Bronchial epithelial cell (primary cell): ENCODE measurements around the gene MRPS25. TPM values are rescaled to one million over a fixed set of nuclear protein-coding genes. Genes with fewer than 3 reads are reported as not detected.

Source experiments
- DNase-seq: peaks from one replicate; pipeline ENCODE4 v3.0.0-alpha.2; 2010; ENCODE audit warnings: low read depth
- FAIRE-seq: peaks from 2 replicates; lab custom pipeline; 2011; peaks lifted over from hg19 to GRCh38; lab: Jason Lieb, UNC
- H3K27me3 ChIP-seq: 2 replicates; pipeline ENCODE4 v1.5.1; 2011; ENCODE audit warnings: low read length; ENCODE audit not compliant: control insufficient read depth, insufficient read depth
- H3K36me3 ChIP-seq: 2 replicates; pipeline ENCODE4 v1.5.1; 2011; ENCODE audit warnings: low read length; ENCODE audit not compliant: control insufficient read depth, insufficient read depth
- H3K4me3 ChIP-seq: 2 replicates; pipeline ENCODE4 v1.5.1; 2011; ENCODE audit warnings: mild to moderate bottlenecking, low read depth, low read length, control low read depth
- total RNA-seq: library from RNA; depleted of rRNA; stranded (reverse); fragments of >200 nt; gene quantifications from 2 replicates; pipeline ENCODE4 v1.2.1, GENCODE V29; 2014
- TF ChIP-seq, protein P1 (sequence below): IDR thresholded peaks from 2 replicates; pipeline ENCODE4 v1.5.1; 2011; ENCODE audit warnings: mild to moderate bottlenecking, moderate library complexity, low read length, control low read depth, inconsistent platforms; ENCODE audit not compliant: insufficient read depth, severe bottlenecking

Gene MRPS25
- total RNA-seq, 1 donor from 2014 or later = 11.1 TPM

DNA sequence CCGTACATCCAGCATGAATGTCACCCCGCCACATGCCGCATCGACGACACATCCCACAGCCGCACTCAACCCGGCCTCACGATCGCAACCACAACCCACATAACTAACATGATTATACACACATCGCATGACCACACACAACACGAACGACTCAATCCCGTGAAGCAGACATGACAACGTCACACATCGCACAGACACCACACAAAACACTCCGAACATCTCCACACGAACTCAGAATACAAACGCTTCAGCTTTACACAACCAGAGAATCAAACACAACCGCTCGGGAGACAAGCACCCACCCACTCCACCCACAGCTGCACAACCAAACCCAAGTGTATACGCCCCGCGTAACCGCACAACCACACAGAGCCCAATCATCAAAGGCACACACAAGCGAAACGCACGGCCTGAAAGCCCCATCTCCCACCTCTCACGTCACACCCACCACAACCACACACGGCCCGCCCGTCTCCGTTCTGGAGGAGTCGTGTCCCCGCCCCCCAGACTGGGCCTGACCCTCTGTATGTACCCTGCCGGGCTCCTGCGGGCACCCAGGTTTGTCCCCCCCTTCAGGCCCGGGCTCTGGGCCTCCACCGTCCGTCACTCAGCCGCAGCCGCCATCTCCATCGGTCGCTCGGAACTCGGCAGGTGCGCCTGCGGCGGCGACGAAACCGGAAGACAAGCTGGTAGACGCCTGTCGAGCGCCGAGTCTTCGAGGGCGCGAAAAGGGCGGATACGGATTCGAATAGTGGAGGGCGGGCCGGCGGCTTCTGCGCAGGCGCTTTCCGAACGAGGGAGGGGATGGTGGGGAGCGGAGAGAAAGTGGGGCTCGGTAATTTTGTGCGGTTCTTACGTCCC lies 33.6 kb upstream of the MRPS25 start, which contains the start of gene RBSN:
Gene RBSN, minus strand, starts transcription at position 646 of the 861 bp plus-strand sequence. CDS start 3,028 bp downstream, outside the sequence.
- DNase-seq (peak; percentile 83), FAIRE-seq (no peak)
- H3K4me3 ChIP-seq = peak within 1 kb of the TSS; percentile 89
- H3K27me3 ChIP-seq = no peaks in the 10 kb centered on the region
- TF ChIP-seq, protein P1, sequence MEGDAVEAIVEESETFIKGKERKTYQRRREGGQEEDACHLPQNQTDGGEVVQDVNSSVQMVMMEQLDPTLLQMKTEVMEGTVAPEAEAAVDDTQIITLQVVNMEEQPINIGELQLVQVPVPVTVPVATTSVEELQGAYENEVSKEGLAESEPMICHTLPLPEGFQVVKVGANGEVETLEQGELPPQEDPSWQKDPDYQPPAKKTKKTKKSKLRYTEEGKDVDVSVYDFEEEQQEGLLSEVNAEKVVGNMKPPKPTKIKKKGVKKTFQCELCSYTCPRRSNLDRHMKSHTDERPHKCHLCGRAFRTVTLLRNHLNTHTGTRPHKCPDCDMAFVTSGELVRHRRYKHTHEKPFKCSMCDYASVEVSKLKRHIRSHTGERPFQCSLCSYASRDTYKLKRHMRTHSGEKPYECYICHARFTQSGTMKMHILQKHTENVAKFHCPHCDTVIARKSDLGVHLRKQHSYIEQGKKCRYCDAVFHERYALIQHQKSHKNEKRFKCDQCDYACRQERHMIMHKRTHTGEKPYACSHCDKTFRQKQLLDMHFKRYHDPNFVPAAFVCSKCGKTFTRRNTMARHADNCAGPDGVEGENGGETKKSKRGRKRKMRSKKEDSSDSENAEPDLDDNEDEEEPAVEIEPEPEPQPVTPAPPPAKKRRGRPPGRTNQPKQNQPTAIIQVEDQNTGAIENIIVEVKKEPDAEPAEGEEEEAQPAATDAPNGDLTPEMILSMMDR = no peak
- H3K36me3 ChIP-seq = peaks cover 11% of the 10 kb centered on the region

DNA sequence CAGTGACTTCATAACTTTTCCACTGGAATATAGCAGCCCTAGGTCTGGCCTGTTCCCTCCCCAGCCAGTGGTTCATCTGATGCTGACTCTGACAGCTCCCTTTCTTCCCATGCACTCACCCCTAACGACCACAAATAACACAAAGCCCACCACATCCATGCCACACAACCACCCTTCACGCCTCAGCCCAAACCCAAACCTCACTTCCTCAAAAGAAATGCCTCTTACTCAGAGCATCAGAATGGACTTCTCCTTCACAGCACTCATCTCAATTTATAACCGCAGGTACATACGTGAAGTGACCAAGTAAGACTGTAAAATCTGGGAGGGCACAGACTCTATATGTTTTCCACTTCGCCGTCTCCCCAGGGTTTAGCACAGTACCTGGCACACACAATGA lies 32.8 kb upstream of the MRPS25 start:
- Histone ChIP-seq H3K4me3 (peak overlapping the region; percentile 89), H3K27me3 (no peaks in the 10 kb centered on the region), H3K36me3 (peaks cover 12% of the 10 kb centered on the region)
- peak; percentile 32 for DNase-seq
- TF ChIP-seq, protein P1 = no peak
- no peak for FAIRE-seq

DNA sequence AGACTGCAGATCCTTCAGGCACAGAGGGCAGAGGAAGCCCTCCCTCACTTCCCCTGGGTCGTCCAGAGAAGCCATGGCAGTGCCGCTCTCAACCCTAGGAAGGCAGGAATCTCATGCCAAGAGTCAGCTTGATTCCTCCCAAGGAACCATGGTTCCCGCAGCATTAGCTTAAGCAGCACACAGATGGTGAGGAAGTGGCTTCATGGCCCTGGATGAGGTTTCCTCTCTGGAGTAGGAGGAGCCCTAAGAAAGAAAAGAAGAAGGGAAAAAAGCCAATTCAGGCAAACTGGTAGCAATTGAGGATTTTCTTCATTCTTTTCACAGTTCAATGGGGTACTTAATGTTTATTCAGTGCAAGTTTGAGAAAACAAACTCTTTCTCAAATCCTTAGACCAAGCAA lies 30.9 kb upstream of the MRPS25 start:
- no peak for FAIRE-seq
- Histone ChIP-seq H3K27me3 (no peaks in the 10 kb centered on the region), H3K36me3 (peaks cover 14% of the 10 kb centered on the region), H3K4me3 (no peak overlapping the region)
- DNase-seq = no peak
- TF ChIP-seq, protein P1 = no peak

DNA sequence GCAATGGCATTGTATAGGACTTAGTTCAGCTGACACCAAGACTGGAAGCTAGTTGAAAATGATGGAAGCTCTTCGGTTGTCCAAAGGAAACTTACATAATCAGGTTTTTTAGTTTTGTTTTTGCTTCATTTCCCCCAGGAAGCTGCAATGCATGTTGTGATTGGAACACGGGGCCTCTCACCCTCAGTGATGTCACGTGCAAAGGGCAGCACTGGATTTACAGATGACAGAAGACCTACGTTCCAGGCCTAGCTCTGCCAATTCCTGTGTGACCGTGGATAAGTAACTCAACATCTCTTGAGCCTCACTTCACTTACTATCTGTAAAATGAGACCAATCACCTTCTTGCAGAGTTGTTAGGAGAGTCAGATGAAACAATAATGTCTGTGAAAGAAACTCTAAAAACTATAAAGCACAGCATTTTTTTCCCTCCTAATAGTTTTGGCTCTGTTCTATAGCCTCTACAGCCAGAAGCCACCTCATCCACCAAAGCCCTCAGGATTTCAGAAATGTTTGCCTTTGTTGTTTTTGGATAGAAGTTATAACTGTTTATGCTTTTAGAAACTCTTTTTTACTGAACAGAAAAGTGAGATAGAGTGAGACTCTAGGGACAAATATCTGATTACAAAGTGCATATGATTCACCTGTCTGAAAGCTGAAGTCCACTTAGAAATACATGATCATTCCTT lies 29.2 kb upstream of the MRPS25 start:
- Histone ChIP-seq H3K4me3 (no peak overlapping the region), H3K36me3 (peaks cover 20% of the 10 kb centered on the region), H3K27me3 (no peaks in the 10 kb centered on the region)
- FAIRE-seq = no peak
- no peak for DNase-seq
- TF ChIP-seq, protein P1 = no peak

DNA sequence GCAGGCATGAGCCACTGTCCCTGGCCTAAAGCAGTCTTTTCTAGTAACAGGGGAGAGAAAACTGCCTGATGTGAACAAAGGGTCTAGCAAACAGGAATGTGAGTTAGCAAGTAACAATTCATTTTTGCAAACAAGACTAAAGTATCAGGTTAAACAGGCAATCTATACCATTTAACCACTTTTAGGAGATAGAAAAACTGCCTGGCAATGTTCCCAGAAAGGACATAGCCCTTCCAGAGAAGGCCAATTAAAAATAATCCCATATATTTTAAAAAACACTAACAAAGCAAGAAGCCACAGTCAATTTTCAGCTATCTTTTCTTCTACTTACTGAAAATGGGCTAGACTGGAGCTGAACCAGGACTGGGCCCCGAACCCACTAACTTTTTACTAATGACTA lies 27.6 kb upstream of the MRPS25 start:
- TF ChIP-seq, protein P1 = no peak
- Histone ChIP-seq H3K36me3 (peaks cover 20% of the 10 kb centered on the region), H3K4me3 (no peak overlapping the region), H3K27me3 (no peaks in the 10 kb centered on the region)
- FAIRE-seq = no peak
- DNase-seq = no peak
